C1 segment of cervical spinal cord (tissue), 14 donors: ENCODE measurements around the gene ZMAT5.
A peak's percentile ranks its signal among the peaks of the same experiment; 100 is the strongest.

Experiments
- DNase-seq, 14 donors: peaks; one replicate each; lab custom pipeline; 2025; lab: John Stamatoyannopoulos, UW

ZMAT5 gene

DNA sequence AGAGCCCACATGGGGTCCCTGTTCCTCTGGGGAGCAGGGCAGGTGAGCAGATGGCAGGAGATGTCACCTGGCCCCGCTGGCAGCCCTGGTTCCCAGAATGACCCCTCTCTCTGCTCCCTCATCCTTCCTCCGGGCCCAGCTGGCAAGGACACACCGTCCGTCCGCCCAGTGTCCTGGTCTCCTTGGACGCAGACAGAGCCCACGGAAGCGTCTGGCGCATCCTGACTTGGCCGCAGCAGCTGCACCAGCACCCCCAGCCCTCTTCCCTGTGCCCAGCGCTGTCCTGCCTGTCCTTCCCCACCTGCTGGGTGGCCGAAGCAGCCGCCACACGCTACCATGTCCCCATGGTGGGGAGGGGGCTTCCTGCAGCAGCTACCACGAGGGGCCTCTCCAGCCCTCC is 56.6 kb downstream of the ZMAT5 start:
- DNase-seq: peak in 2 of 14 donors; percentile 17 to 39

DNA sequence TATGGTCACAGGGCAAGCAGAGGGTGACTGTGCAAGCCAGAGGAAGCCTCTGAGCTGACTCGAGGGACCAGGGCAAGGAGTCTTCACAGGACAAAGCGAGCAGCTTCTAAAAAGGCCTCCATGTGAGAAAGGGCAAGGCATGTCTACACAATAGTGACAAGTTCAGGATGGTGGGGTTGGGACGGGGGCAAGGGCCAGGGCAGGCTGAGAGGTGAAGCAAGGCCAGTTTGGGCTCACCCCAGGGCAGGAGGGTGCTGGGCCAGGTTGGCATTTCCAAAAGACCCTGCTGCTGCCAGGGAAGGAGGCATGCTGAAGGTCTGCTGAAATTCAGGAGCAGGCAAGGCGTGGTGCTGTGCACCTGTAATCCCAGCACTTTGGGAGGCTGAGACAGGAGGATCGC is 59.3 kb downstream of the ZMAT5 start:
- no peak for DNase-seq

DNA sequence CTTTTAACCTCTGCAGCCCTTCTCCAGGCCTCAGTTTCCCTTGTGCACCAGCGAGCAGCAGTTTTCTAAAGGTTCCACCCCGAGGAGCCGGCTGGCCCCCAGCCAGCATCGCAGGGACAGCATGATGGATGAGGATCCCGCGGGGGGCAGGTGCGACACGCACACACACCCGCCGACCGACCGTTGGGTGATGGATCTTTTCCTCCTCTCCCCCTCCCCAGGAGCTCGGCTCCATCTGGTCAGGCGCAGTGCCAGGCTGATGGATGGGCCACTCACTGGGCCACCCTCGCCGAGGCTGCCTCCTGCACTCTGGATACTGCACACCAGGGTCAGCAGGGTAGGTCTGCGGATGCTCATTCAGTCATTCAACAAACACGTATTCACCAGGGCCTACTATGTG is 59.8 kb downstream of the ZMAT5 start:
- no peak for DNase-seq

DNA sequence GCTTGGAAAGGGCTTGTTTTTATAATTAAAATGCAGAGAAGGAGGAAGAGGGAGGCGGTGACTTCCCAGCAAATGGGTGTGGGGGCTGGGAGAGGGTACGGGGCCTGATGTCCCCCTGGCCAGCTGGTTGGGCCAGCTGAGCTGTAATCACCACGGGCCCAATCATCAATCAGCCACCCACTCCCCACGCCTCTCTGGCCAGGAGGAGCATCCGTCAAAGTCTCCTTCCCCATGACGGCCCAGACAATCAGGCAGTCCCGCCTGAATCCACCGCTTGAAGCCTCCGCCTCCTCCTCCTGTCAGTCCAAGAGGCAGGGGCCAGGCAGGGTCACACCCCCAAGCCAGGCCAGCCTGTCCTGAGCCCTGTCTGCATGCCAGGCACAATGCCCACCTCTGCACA is 60.3 kb downstream of the ZMAT5 start:
- DNase-seq: no peak

DNA sequence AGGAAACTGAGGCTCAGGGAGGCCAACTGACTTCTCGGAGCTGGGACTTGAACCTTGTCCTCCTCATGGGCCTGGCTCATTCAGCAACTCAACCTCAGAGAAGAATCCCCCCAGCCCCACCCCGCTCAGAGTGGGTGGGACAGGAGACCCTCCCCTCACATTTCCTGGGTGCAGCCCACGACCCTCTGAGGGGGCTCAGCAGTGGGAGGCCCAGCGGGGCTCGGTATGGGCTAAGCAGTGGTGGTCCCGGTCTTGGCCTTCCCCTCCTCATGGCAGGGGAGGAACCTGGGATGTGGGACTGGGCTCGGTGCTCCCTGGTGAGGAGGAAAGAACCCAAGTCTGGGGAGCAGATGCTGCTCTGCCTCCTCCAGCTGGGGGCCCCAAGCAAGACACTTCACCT is 61.2 kb downstream of the ZMAT5 start:
- no peak for DNase-seq

DNA sequence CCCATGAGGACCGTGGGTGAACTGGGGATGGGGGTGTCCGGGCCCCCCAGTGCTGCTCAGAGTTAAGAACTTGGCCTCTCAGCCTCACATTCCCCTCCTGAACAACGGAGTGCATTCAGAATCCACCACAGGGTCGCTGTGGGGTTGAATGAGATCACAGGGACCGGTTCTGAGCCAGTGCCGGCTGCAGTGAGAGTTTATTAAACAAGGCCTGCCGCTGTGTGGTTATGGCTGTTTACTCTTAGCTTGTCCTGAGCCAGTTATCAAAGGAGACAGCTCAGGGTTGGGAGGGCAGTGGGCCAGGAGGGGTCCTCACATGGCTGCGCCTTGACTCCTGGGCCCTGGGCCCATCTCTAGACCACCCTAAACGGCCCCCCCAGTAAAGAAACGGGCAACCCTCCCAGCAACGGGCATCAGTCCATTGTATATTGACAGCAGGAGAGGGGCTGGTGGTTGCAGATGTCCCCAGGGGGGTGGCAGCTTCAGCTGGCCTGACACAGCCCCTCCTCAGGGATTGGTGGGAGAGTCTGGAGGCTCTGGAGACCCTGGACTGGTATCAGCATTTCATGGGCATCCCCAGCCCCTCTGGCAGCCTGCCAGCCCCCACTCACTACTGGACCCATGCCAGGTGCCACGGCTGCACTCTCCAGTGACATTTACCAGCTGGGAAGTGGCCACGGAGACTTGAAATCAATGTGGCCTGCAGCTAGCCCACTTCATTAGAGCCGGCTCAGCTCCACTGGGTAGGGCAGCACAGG is 62.1 kb downstream of the ZMAT5 start:
- DNase-seq: peak in 13 of 14 donors; percentile 32 to 91 (median 77)

DNA sequence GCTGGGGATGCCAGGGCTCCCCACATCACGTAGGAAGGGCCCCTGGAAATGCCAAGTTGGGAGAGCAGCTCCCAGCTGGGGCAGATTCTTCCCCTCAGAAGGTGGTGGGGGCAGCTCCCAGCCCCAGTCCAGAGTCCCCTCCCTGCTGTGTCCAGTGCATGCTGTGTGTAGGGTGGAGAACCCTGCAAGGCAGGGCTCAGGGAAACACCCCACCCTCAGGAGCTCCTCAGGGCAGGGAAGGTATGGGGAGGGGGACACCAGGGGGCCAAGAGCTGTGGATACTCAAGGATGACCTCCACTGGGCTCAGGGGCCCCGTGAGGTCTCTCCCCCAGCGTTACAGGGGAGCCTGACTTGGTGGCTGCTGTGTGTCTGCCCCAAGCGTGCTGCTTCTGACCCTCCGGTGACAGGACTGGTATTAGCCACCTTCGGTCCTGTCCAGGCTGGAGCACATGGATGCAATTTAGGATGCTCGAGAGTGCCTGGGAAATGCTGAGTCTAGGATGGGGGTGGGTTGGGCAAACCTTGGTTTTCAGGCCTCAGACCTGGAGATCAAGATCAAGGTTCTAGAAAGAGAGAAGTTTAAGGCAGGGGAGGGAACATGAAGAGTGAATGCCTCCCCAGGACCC is 63.1 kb downstream of the ZMAT5 start:
- DNase-seq: peak in 3 of 14 donors; percentile 16 to 51 (median 17)

DNA sequence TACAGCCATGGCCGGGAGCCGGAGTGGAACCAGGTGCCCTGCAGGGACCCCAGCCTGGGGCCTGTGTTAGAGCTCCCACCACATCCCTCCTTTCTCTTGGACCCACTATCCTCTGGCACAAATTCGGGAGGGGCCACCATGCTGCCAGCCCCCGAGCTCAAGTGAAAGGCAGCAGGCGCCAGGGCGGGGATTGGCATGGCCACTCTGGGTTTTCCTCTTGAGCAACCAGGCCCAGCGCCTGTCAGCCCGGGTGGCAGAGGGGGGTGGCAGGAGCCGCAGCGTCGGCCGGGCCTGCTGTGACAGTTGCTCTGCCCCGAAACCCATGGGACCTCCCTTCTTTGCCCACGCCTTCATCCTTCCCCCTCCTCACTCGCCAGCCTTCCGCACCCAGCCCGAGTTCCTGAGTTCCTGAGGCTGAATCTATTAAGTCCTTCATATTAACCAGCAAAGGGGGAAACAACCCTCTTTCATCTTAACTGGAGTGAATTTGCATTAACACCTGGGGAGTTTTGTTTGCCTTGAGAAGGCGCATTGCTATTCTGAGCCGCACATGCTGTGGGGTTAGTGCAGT is 63.8 kb downstream of the ZMAT5 start:
- peak in 10 of 14 donors; percentile 24 to 77 (median 52) for DNase-seq

DNA sequence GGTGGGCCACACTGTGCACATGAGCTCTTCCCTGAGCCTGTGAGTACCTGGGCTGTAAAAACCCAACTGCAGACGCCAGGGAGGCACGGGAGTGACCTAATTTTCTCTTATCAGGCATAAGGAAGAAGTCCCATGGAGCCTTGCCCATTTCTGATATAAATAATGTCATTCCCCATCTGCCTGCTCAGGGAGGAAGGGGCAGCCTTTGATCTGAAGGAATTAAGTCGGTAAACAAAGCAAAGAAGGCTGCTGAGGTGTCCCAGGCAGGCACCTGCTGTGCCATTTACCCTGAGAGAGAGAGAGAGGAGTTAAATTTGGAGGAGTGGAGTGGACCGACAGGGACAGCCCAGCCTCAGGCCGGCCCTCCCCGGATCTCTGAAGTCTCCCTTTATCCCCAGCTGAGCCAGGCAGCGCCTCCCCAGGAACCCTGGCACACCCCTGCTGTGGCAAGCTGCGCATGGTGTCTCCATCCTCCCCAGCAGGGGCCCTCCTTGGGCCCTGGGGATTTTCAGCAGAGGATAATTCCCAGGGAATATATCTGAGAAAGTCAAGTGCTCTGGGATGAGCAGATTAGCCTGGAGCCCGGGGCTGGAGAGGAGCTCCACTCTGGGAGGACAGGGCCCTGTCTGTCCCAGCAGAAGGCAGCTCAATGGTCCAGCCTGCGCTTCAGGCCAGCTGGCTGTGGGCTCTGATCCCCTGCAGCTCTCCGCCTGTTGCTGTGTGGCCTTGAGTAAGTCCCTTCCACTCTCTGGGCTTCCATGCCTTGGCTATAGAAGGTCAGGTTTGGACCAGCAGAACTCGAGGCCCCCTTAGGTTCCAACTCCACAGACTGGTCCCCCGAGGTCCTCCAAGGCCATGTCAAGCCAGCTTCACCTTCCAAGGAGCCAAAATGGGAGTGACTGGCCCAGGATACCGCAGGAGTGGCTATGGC is 64.5 kb downstream of the ZMAT5 start:
- peak in 9 of 14 donors; percentile 19 to 77 (median 54) for DNase-seq

DNA sequence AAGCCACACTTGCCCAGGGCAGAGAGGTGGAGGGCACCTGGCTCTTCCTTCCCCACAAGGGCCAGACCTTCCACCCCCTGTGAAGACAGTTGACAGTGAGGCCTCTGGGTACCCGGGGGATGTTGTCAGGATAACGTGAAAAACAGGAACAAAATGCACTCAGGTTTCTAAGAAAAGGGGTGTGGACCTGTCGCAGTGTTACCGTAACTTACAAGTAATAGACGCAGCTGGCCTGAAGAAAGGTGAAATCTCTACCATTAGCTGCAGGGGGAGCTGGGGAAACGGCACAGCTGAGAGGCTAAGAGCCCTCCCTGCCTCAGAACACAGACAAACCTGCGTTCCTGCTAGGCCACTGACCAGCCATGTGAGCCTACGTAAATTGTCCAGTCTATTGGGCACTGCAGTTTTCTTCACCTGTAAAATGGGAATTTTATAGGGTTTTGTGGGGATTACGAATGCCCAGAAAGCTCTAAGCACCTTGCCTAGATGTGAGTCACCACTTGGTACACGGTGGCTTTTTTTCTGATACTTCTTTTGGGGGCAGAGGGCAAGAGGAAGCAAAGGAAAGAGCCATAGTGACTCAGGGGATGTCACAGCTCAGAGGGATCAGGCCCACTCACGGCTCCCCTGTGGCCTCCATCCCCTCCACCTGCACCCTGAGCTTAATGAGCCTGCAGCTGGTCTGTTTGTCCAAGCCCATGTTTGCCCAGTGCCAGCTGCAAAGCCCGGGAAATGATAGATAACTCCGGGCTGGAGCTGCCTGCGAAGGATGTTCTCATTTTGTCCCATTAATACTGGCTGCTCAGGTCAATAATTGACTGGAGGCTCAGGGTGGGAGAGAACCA is 65.4 kb downstream of the ZMAT5 start:
- no peak for DNase-seq

DNA sequence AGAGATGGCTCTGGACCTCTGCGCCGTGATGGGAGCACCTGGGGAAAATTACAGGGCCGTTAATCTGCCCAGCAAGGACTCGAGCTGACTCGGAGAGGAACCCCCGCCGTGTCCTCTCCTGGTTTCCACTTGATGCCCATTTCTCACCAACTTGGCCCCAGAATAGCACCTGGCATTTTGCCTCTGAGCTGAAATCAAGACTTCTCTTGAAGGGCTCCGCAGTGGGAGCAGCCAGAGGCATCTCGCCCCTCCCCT is 66.0 kb downstream of the ZMAT5 start:
- peak in 2 of 14 donors; percentile 43 to 52 for DNase-seq

DNA sequence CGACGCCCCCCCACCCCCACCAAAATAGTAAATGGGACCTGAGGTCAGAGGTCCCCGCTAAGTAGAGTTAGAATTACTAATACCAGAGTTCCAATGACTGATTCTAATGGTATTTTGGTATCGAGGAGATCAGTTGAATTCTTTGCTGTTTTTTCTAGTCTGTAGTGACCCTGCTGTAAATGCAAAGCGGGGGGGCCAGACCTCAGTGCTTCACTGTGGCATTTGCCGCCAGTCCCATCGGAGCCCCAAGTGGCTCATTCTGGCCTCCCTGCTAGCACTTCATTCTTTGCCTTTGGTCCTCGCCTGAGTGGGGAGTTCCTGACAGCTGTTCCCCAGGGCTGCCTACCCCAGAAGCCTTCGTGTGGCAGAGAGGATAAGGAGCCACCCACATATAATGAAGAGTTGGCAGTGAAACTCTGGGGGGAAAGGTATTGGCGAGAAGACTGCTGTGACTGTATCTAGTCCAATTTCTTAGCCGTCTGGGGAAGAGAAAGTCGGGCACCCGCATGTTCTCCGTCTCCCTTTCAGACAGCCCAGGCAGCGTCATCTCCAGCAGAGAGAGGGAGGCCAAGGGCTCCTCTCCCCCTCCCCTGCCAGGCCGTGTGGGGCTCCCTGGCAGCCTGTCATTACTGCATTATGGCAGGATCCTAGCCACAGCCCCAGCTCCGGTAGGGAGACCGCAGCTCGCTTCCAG is 66.5 kb downstream of the ZMAT5 start:
- peak in 2 of 14 donors; percentile 52 to 65 for DNase-seq

DNA sequence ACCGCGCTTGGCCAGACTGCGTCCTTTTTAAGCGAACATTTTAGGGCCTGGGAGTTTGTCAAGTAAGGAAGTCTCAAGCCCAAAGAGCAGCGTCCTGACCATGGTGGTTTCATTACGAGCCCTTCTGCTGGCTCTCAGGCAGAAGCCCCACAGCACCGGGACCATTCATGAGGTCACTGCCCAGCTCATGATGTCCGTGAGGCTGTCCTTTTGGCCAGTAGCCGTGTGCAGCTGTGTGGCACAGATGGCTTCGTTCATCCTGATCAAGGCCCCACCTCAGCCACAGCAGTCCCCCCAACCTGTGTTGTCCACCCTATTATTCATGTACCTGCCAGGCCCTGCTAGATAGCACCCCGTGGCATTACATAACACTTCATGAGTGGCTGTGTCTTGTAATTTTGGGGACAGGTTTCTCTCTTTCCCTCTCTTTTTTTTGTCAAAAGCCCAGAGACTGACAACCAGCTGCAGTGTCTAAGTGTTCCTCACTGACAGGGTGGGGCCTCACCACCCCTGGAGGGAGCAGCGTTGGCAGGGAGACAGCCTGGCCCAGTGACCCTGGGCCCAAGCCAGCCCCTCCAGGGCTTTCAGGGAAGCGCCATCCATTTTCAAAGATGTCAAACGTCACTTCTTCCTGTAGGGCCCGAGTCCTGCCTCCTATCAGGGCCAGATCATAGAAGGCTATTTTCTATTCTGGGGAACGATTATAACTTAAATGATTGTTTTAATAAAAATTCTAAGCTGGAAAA is 68.8 kb downstream of the ZMAT5 start:
- peak in 1 of 14 donors; percentile 47 for DNase-seq

DNA sequence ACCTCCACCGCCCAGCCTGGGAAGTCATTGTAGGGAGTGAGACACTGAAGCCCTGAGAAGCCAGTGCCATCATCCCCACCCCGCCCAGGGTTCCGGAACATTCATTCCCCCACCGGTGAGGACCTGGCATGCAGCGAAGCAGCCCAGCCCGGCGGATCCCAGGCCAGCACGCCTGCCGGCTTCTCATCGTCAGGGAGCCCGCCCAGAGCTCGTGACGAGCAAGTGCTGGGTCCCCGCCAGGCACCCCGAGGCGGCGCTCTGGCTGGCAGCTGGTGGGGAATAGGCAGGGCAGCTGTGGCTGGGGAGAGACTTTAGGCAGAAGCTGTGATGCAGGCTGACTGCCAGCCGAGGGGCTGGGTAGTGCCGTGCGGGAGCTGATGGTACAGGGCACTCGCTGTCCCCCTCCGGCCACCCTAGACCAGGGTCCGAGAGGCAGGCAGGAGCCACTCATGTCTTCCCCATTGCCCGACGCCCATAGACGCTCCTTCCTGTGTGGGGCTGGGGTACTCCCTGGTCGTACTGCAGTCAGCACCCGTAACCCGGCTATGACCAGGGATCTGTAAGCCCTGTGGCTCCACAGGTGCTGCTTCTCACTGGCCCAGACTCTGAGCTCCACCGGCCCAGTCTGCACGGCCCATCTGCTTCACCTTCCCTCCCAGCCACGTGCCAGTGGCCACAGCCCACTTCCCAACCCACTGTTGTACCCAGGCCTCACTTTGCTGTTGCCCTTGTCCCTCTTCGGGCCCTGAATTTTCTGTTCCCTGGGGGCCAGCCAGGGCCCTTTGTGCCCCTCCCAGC is 71.5 kb downstream of the ZMAT5 start:
- peak in 9 of 14 donors; percentile 16 to 53 (median 35) for DNase-seq

DNA sequence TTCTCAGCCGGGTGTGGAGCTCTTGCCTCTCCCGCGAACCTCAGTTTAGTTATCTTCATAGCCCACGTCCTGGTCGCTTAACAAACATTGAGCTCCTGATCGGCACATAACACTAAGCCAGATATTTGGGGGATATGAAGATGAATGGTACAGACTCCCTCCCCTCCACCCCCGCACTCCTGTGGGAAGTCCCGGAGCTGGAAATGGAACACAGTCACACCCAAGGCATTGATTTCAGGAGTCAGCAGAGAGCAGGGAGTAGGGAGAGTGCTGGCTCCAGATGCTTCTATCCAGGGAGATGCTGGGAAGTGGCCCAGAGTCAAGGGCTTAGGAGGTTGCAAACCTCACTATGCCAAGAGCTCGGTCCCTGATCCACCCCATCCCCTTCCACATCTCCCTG is 73.1 kb downstream of the ZMAT5 start:
- no peak for DNase-seq

DNA sequence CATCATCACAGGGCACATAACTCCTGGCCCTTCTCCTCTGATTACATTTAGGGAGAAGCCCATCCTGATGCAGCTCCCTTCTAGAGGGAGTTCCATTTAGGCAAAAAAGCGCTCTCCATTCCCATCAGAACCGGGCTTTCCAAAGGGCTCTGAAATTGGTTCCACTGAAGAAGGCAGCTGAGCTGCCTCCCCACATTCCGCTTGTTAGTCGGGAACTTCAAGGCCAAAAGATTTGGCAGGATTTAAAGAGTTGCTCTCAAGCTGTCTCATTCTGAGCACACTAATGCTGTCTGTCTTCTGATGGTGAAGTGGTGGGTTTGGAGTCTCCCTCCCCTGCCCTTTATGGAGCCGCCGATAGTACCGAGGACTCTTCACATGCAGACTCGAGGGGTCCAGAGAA is 73.6 kb downstream of the ZMAT5 start:
- DNase-seq: peak in 1 of 14 donors; percentile 13

DNA sequence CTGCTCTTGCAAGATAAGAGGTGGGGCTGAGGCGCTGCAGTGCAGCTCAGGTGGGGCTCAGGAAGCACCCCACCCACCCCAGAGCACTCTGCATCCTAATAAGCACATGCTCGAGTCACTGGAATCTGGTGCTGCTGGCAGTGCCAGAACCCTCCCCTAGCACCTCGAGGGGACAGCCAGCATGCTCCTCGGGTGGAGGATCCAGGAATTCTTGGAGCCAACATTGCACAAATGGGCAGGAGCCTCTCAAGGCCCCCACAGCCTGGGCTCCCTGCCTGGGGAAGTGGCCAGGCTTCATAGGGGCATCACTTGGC is 74.5 kb downstream of the ZMAT5 start:
- DNase-seq: peak in 1 of 14 donors; percentile 74

DNA sequence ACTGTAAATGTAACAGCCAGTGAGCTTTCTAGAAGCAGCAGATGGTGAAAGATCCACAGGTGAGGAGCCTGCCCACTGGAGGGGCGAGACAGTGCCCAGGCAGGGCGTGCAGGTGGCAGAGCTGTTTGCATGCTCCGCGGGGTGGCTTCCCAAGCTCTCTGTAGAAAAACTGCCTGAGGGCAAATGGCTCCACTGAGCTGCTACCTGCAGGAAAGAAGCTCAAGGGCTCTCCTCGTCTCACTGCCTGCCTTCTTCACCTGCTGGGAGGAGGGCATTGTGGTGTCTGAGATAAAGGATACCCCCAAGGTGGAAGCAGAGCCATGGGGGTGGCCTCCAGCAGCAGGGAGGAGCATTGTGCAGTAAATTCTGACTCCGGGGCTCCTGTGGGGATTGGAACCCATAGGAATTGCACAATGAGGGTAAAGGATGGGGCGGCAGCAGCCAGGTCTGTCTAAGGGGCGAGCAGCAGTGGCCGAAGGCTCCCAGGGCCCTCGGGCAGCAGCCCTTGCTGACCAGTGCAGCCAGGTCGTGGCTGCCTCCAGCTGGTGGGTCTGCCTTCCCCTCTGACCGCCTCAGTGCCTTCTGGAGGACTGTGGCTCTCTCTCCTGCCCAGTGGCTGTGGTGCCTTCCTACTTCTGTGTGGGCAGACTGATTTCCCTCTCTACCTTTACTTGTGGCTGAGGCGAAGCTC is 75.0 kb downstream of the ZMAT5 start:
- peak in 1 of 14 donors; percentile 63 for DNase-seq
